Measurements from ENCODE around the gene C1QTNF7.

GRCh38 chr4:15493411-15493810 is 65.6 kb downstream of the C1QTNF7 start:
- TF ChIP-seq REST (tag by site-specific recombination; IDR thresholded peaks at IDR 0.05) (no peak), ZBTB26 (tag by site-specific recombination; optimal IDR thresholded peaks at IDR 0.05) (no peak), ZNF629 (tag by site-specific recombination; IDR thresholded peaks at IDR 0.05) (no peak), ZNF324 (tag by site-specific recombination; IDR thresholded peaks at IDR 0.05) (no peak)
